Liver (tissue), 9 donors: ENCODE results near the gene ATG9B. TPM values are rescaled to one million over a fixed set of nuclear protein-coding genes. Genes with fewer than 3 reads are reported as not detected.

ENCODE experiments used
- DNase-seq: peaks from one replicate; pipeline ENCODE4 v3.0.0-alpha.2; 2017; ENCODE audit warnings: low spot score
- H3K27ac ChIP-seq, 2 donors: one replicate each; pipeline ENCODE4 v1.7.0; 2013; ENCODE audit warnings: inconsistent platforms in 2 of 2, low read length in 2 of 2, control low read depth in 1 of 2, low read depth in 1 of 2, mild to moderate bottlenecking in 1 of 2
- H3K27me3 ChIP-seq, 4 donors: one replicate each; pipeline versions ENCODE4 v1.6.1 to v1.7.0; 2013; ENCODE audit warnings: low read length in 3 of 4, inconsistent platforms in 1 of 4, mild to moderate bottlenecking in 1 of 4, moderate library complexity in 1 of 4; ENCODE audit not compliant: control insufficient read depth in 4 of 4, insufficient read depth in 4 of 4
- H3K36me3 ChIP-seq, 4 donors: one replicate each; pipeline versions ENCODE4 v1.6.1 to v1.7.0; 2013; ENCODE audit warnings: low read length in 3 of 4, mild to moderate bottlenecking in 3 of 4, low read depth in 1 of 4, moderate library complexity in 1 of 4; ENCODE audit not compliant: control insufficient read depth in 4 of 4, insufficient read depth in 3 of 4
- H3K4me1 ChIP-seq, 4 donors: one replicate each; pipeline versions ENCODE4 v1.6.1 to v1.7.0; 2013; ENCODE audit warnings: low read length in 3 of 4, mild to moderate bottlenecking in 3 of 4, moderate library complexity in 1 of 4; ENCODE audit not compliant: control insufficient read depth in 4 of 4, insufficient read depth in 4 of 4
- H3K4me3 ChIP-seq, 3 donors: one replicate each; pipeline versions ENCODE4 v1.6.1 to v1.7.0; 2013; ENCODE audit warnings: low read length in 3 of 3, control low read depth in 1 of 3, low read depth in 1 of 3, mild to moderate bottlenecking in 1 of 3
- H3K9ac ChIP-seq, 2 donors: one replicate each; pipeline ENCODE4 v1.7.0; 2013; ENCODE audit warnings: low read length in 2 of 2, mild to moderate bottlenecking in 2 of 2, moderate library complexity in 2 of 2, control low read depth in 1 of 2, low read depth in 1 of 2
- H3K9me3 ChIP-seq, 4 donors: one replicate each; pipeline versions ENCODE4 v1.6.1 to v1.7.0; 2013; ENCODE audit warnings: low read length in 3 of 4; ENCODE audit not compliant: control insufficient read depth in 4 of 4
- ATF3 ChIP-seq: IDR thresholded peaks from 2 replicates; pipeline ENCODE4 v1.6.1; 2016; ENCODE audit warnings: antibody characterized with exemption
- EGR1 ChIP-seq, 2 donors: IDR thresholded peaks; 2 replicates each; pipeline ENCODE4 v1.6.1; 2016 to 2018; ENCODE audit warnings: antibody characterized with exemption in 2 of 2, low read depth in 2 of 2
- FOXA1 ChIP-seq: IDR thresholded peaks from 2 replicates; pipeline ENCODE4 v1.6.1; 2016; ENCODE audit warnings: antibody characterized with exemption
- FOXA2 ChIP-seq: IDR thresholded peaks from 2 replicates; pipeline ENCODE4 v1.6.1; 2016; ENCODE audit warnings: antibody characterized with exemption
- GABPA ChIP-seq, 2 donors: IDR thresholded peaks in 1 of 2; conservative IDR thresholded peaks in 1 of 2; 2 replicates each; pipeline ENCODE4 v1.6.1; 2016; ENCODE audit warnings: antibody characterized with exemption in 2 of 2, mild to moderate bottlenecking in 1 of 2, moderate library complexity in 1 of 2
- HNF4A ChIP-seq, 2 donors: conservative IDR thresholded peaks; 2 replicates each; pipeline ENCODE4 v1.6.1; 2016; ENCODE audit warnings: antibody characterized with exemption in 2 of 2, mild to moderate bottlenecking in 2 of 2
- HNF4G ChIP-seq: IDR thresholded peaks from 2 replicates; pipeline ENCODE4 v1.6.1; 2016; ENCODE audit warnings: antibody characterized with exemption
- JUND ChIP-seq, 2 donors: IDR thresholded peaks; 2 replicates each; pipeline ENCODE4 v1.6.1; 2016; ENCODE audit warnings: antibody characterized with exemption in 2 of 2
- NR2F2 ChIP-seq: IDR thresholded peaks from 2 replicates; pipeline ENCODE4 v1.6.1; 2016; ENCODE audit warnings: antibody characterized with exemption
- RAD21 ChIP-seq, 2 donors: IDR thresholded peaks; 2 replicates each; pipeline ENCODE4 v1.6.1; 2016; ENCODE audit warnings: antibody characterized with exemption in 2 of 2, mild to moderate bottlenecking in 2 of 2
- RXRA ChIP-seq, 2 donors: IDR thresholded peaks; 2 replicates each; pipeline ENCODE4 v1.6.1; 2017 to 2018; ENCODE audit warnings: antibody characterized with exemption in 2 of 2, mild to moderate bottlenecking in 1 of 2
- SP1 ChIP-seq: IDR thresholded peaks from 2 replicates; pipeline ENCODE4 v1.6.1; 2018; ENCODE audit warnings: antibody characterized with exemption, mild to moderate bottlenecking
- TAF1 ChIP-seq: conservative IDR thresholded peaks from 2 replicates; pipeline ENCODE4 v1.6.1; 2016; ENCODE audit warnings: antibody characterized with exemption, mild to moderate bottlenecking
- YY1 ChIP-seq: IDR thresholded peaks from 2 replicates; pipeline ENCODE4 v1.6.1; 2016; ENCODE audit warnings: antibody characterized with exemption, mild to moderate bottlenecking
- WGBS: extraction: QIAGEN DNeasy Blood & Tissue Kit; methylation state at CpG from one replicate; pipeline ENCODE4 v1.1.7; 2013; 5-methylcytosine and 5-hydroxymethylcytosine counted together
- polyA plus RNA-seq, 2 donors: library from polyadenylated mRNA; stranded (reverse) in 1 of 2; unstranded in 1 of 2; fragments of 200-250 nt in 1 of 2; fragments of >200 nt in 1 of 2; fragmentation: Nextera tagmentation in 1 of 2; extraction: Ambion mirVana in 1 of 2; gene quantifications; one replicate each; pipeline versions ENCODE4 v1.2.1 to v1.2.3, GENCODE V29; 2013 to 2015
- total RNA-seq, 2 donors: library from RNA; depleted of rRNA; stranded (reverse); fragments of >200 nt; gene quantifications; one replicate each; pipeline ENCODE4 v1.2.3, GENCODE V29; 2014
- TF ChIP-seq, protein P1 (sequence below): IDR thresholded peaks from 2 replicates; pipeline ENCODE4 v1.6.1; 2016; ENCODE audit warnings: antibody characterized with exemption
- TF ChIP-seq, protein P2 (sequence below): fragments of 150-350 bp; IDR thresholded peaks from 2 replicates; pipeline ENCODE4 v1.5.1; 2017; ENCODE audit warnings: improper control_type of control experiment, low read depth, low read length; ENCODE audit not compliant: missing input control
- TF ChIP-seq, protein P3 (sequence below): IDR thresholded peaks from 2 replicates; pipeline ENCODE4 v1.6.1; 2016; ENCODE audit warnings: antibody characterized with exemption
- TF ChIP-seq, protein P4 (sequence below): IDR thresholded peaks from 2 replicates; pipeline ENCODE4 v1.6.1; 2016; ENCODE audit warnings: antibody characterized with exemption, mild to moderate bottlenecking
- donor health status: healthy.
- donor health status: healthy.
- donor health status: healthy.
- donor health status: healthy.
- donor health status: healthy.

The ATG9B gene
- total and polyA plus RNA-seq, 4 donors: 0.61 TPM; not detected in 3

DNA sequence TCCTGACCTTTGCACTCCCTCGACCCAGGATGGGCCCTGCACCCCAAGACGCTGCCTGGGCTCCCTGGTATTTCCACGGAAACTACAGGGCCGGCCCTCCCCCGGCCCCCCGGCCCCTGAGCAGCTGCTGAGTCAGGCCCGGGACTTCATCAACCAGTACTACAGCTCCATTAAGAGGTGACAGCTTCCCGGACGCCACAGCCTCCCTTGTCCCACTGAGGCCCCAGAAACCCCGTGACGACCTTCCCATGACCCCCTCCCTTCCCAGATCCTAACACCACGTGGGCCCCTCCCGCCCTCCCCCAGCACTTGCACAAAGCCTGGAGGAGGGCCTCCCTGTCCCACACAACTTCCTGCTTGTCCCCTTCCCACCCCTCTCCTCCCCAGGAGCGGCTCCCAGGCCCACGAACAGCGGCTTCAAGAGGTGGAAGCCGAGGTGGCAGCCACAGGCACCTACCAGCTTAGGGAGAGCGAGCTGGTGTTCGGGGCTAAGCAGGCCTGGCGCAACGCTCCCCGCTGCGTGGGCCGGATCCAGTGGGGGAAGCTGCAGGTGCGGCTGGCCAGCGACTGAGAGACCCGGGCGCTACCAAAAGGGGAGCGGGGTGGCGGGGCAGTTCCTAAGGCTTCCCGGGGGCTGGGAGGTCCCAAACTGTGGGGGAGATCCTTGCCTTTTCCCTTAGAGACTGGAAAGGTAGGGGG, 27.8 kb downstream of the ATG9B start:
- no peak for DNase-seq

More for the DNA sequence above, 27.8 kb downstream of the ATG9B start:
- Histone ChIP-seq H3K4me3 (no peak overlapping the region), H3K9ac (no peak overlapping the region), H3K27ac (no peak overlapping the region), H3K36me3 (no peaks in the 10 kb centered on the region), H3K4me1 (no peaks in the 10 kb centered on the region), H3K9me3 (no peaks in the 10 kb centered on the region), H3K27me3 (no peaks in the 10 kb centered on the region)
- WGBS: 47% methylated on average over 31 of the region's 31 CpGs
- TF ChIP-seq TAF1: no peak
- TF ChIP-seq JUND (IDR thresholded peaks at IDR 0.05): no peak
- TF ChIP-seq SP1: no peak
- TF ChIP-seq NR2F2: no peak
- TF ChIP-seq, protein P1, sequence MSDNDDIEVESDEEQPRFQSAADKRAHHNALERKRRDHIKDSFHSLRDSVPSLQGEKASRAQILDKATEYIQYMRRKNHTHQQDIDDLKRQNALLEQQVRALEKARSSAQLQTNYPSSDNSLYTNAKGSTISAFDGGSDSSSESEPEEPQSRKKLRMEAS: no peak
- no peak for TF ChIP-seq ATF3
- no peak for TF ChIP-seq GABPA (IDR thresholded peaks at IDR 0.05 in 1 of 2, conservative IDR thresholded peaks at IDR 0.05 in 1 of 2)
- TF ChIP-seq, protein P2, sequence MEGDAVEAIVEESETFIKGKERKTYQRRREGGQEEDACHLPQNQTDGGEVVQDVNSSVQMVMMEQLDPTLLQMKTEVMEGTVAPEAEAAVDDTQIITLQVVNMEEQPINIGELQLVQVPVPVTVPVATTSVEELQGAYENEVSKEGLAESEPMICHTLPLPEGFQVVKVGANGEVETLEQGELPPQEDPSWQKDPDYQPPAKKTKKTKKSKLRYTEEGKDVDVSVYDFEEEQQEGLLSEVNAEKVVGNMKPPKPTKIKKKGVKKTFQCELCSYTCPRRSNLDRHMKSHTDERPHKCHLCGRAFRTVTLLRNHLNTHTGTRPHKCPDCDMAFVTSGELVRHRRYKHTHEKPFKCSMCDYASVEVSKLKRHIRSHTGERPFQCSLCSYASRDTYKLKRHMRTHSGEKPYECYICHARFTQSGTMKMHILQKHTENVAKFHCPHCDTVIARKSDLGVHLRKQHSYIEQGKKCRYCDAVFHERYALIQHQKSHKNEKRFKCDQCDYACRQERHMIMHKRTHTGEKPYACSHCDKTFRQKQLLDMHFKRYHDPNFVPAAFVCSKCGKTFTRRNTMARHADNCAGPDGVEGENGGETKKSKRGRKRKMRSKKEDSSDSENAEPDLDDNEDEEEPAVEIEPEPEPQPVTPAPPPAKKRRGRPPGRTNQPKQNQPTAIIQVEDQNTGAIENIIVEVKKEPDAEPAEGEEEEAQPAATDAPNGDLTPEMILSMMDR: no peak
- no peak for TF ChIP-seq YY1
- no peak for TF ChIP-seq HNF4G
- TF ChIP-seq FOXA2: no peak
- TF ChIP-seq, protein P3, sequence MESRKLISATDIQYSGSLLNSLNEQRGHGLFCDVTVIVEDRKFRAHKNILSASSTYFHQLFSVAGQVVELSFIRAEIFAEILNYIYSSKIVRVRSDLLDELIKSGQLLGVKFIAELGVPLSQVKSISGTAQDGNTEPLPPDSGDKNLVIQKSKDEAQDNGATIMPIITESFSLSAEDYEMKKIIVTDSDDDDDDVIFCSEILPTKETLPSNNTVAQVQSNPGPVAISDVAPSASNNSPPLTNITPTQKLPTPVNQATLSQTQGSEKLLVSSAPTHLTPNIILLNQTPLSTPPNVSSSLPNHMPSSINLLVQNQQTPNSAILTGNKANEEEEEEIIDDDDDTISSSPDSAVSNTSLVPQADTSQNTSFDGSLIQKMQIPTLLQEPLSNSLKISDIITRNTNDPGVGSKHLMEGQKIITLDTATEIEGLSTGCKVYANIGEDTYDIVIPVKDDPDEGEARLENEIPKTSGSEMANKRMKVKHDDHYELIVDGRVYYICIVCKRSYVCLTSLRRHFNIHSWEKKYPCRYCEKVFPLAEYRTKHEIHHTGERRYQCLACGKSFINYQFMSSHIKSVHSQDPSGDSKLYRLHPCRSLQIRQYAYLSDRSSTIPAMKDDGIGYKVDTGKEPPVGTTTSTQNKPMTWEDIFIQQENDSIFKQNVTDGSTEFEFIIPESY: no peak
- TF ChIP-seq HNF4A (conservative IDR thresholded peaks at IDR 0.05): no peak
- TF ChIP-seq FOXA1: no peak
- TF ChIP-seq, protein P4, sequence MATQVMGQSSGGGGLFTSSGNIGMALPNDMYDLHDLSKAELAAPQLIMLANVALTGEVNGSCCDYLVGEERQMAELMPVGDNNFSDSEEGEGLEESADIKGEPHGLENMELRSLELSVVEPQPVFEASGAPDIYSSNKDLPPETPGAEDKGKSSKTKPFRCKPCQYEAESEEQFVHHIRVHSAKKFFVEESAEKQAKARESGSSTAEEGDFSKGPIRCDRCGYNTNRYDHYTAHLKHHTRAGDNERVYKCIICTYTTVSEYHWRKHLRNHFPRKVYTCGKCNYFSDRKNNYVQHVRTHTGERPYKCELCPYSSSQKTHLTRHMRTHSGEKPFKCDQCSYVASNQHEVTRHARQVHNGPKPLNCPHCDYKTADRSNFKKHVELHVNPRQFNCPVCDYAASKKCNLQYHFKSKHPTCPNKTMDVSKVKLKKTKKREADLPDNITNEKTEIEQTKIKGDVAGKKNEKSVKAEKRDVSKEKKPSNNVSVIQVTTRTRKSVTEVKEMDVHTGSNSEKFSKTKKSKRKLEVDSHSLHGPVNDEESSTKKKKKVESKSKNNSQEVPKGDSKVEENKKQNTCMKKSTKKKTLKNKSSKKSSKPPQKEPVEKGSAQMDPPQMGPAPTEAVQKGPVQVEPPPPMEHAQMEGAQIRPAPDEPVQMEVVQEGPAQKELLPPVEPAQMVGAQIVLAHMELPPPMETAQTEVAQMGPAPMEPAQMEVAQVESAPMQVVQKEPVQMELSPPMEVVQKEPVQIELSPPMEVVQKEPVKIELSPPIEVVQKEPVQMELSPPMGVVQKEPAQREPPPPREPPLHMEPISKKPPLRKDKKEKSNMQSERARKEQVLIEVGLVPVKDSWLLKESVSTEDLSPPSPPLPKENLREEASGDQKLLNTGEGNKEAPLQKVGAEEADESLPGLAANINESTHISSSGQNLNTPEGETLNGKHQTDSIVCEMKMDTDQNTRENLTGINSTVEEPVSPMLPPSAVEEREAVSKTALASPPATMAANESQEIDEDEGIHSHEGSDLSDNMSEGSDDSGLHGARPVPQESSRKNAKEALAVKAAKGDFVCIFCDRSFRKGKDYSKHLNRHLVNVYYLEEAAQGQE: no peak
- TF ChIP-seq RXRA (IDR thresholded peaks at IDR 0.05): no peak
- TF ChIP-seq RAD21 (IDR thresholded peaks at IDR 0.05): no peak
- no peak for TF ChIP-seq EGR1 (IDR thresholded peaks at IDR 0.05; ENCODE audit: low read depth in 2 of 2)
